ENCODE results near the gene ARRDC5.

GRCh38 chr19:4843647-4843965 is 59.1 kb downstream of the ARRDC5 start:
- TF ChIP-seq CTCF (conservative IDR thresholded peaks at IDR 0.05) (no peak), EZH2 (IDR thresholded peaks at IDR 0.05; ENCODE audit: low read depth) (no peak)
